Measurements from ENCODE around the gene UGT1A1. TPM values are rescaled to one million over a fixed set of nuclear protein-coding genes. Genes with fewer than 3 reads are reported as not detected.
"Not testable (repeated sequence)": the region's sequence is repeated elsewhere in the genome, so short reads cannot be mapped to it uniquely, and the experiment has no call there.

UGT1A1 gene
- total and polyA plus RNA-seq, 12 donors, result not detected

- H3K27me3 ChIP-seq, result peaks cover 0 to 8% (median 0%) of the 10 kb centered on the region in 7 donors
- H3K9me3 ChIP-seq, result peaks cover 0 to 10% (median 0%) of the 10 kb centered on the region in 11 donors
- no peak overlapping the region for H3K4me3 ChIP-seq
- TF ChIP-seq CTCF (IDR thresholded peaks at IDR 0.05), result no peak
- DNase-seq (no peak), ATAC-seq (no peak)
- H3K27ac ChIP-seq, result no peak overlapping the region
- H3K4me1 ChIP-seq, result no peaks in the 10 kb centered on the region
- no peaks in the 10 kb centered on the region for H3K36me3 ChIP-seq
- intact Hi-C loops (cut with DNase I), result no loop called here
- 66 to 73% methylated on average over 10 of the region's 10 CpGs for WGBS, 2 donors
Measured at GRCh38 chr2:233746475-233747282, 13.4 kb upstream of the UGT1A1 start.

- peaks cover 0 to 5% (median 0%) of the 10 kb centered on the region in 7 donors for H3K27me3 ChIP-seq
- H3K4me1 ChIP-seq, result no peaks in the 10 kb centered on the region
- no peak for DNase-seq
- H3K36me3 ChIP-seq, result no peaks in the 10 kb centered on the region
- no peak overlapping the region for H3K4me3 ChIP-seq
- WGBS, 2 donors, result 91 to 92% methylated on average over 6 of the region's 6 CpGs
- no peak for TF ChIP-seq CTCF (IDR thresholded peaks at IDR 0.05)
- no peak for ATAC-seq
- peaks cover 0 to 10% (median 0%) of the 10 kb centered on the region in 11 donors for H3K9me3 ChIP-seq
- intact Hi-C loops (cut with DNase I), result no loop called here
- no peak overlapping the region for H3K27ac ChIP-seq
Measured at GRCh38 chr2:233747283-233747544, 12.9 kb upstream of the UGT1A1 start.

GRCh38 chr2:233750689-233751088, 9.4 kb upstream of the UGT1A1 start:
- not testable (repeated sequence) for ATAC-seq, DNase-seq

GRCh38 chr2:233751212-233752009, 8.7 kb upstream of the UGT1A1 start:
- not testable (repeated sequence) for H3K9me3 ChIP-seq

More at GRCh38 chr2:233750689-233751088, 9.4 kb upstream of the UGT1A1 start:
- 62 to 68% methylated on average over 2 of the region's 2 CpGs for WGBS, 2 donors
- H3K36me3 ChIP-seq; intact Hi-C loops (cut with DNase I); H3K27me3 ChIP-seq; H3K4me3 ChIP-seq; H3K9me3 ChIP-seq; H3K4me1 ChIP-seq; H3K27ac ChIP-seq: not testable (repeated sequence)

GRCh38 chr2:233754872-233755611, 5.0 kb upstream of the UGT1A1 start:
- Histone ChIP-seq H3K27ac (no peak overlapping the region), H3K4me3 (no peak overlapping the region), H3K9me3 (peaks cover 0 to 10% (median 0%) of the 10 kb centered on the region in 11 donors), H3K4me1 (no peaks in the 10 kb centered on the region), H3K27me3 (peaks cover 0 to 6% (median 0%) of the 10 kb centered on the region in 7 donors), H3K36me3 (no peaks in the 10 kb centered on the region)
- TF ChIP-seq CTCF (IDR thresholded peaks at IDR 0.05), result no peak
- WGBS, 2 donors, result 85 to 87% methylated on average over 42 to 43 of the region's 44 CpGs
- ATAC-seq (no peak), DNase-seq (no peak)
- intact Hi-C loops (cut with DNase I), result no loop called here

More at GRCh38 chr2:233751212-233752009, 8.7 kb upstream of the UGT1A1 start:
- H3K27me3 ChIP-seq; ATAC-seq; H3K27ac ChIP-seq; H3K4me1 ChIP-seq; intact Hi-C loops (cut with DNase I); H3K36me3 ChIP-seq; DNase-seq; H3K4me3 ChIP-seq: not testable (repeated sequence)
- WGBS, 2 donors, result 64 to 73% methylated on average over 2 of the region's 2 CpGs

Data from heart right ventricle (tissue), 16 donors.